Stimulated activated CD4-positive, alpha-beta T cell treated with anti-CD3 and anti-CD28 coated beads, TNF-alpha, amount 100 ng/mL, for 24 hours (primary cell): ENCODE measurements around the gene TCAIM.

Experiments used
- DNase-seq, 3 experiments: peaks; one replicate each; pipeline ENCODE4 v3.0.0-alpha.2; 2020; ENCODE audit warnings: low read depth in 3 of 3

Gene TCAIM

DNA sequence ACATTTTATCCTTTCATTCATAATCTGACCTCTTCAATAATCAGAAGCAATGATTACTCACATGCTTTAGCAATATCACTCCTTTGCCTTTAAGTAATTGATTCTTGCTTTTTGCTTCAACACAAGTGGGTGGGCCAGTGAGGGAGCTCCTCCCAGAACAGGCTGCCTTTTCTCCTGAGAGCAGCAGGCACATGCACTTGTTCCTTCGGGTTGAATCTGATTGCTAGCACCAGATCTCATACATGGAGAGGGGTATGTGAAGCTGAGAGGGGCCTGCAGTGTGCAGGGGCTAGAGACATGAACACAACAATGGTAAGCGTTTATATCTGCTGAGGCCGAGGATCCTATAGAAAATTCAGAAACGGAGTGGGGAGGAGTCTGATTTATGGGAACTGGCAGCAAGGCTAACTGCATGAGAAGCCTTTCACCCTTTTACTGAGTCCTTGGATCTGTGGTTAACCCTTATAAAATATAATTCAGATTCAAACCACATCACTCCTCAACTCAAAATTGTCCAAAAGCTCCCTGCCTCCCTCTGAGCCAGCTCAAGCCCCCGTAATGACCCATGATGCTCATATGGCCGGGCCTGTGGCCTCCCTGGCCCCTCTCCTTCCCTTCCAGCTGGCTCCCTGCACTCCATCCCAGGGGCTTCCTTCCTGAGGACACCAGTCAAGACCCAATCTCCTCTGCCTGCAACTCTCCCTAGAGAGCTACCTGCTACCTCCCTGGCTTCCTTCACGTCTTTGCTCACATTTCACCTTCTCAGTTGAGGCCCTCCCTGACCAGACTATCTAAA is 106.5 kb downstream of the TCAIM start:
- no peak for DNase-seq

- no peak for DNase-seq
Measured at GRCh38 chr3:44445786-44446185, 107.2 kb downstream of the TCAIM start.

- no peak for DNase-seq
Measured at GRCh38 chr3:44446929-44447328, 108.4 kb downstream of the TCAIM start.

DNA sequence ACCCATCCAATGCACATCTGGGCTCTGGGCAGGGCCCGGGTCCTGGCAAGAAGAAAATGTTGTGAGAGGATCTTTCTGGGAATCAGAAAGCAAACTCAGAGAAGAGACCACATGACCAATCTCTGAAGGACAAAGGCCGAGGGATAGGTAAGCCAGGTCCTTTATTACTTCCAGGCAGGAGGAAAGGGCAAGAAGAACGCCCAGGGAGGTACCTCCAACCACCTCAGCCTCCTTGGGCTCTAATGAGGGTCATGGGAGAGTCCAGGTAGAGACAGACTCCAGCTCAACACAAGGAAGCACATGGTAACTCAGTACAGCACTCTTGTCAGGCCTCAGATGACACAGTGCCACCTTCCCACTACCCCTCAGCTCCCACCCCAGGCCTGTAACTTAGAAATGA is 112.9 kb downstream of the TCAIM start:
- DNase-seq, result no peak

GRCh38 chr3:44454258-44454657 is 115.7 kb downstream of the TCAIM start:
- no peak for DNase-seq

DNA sequence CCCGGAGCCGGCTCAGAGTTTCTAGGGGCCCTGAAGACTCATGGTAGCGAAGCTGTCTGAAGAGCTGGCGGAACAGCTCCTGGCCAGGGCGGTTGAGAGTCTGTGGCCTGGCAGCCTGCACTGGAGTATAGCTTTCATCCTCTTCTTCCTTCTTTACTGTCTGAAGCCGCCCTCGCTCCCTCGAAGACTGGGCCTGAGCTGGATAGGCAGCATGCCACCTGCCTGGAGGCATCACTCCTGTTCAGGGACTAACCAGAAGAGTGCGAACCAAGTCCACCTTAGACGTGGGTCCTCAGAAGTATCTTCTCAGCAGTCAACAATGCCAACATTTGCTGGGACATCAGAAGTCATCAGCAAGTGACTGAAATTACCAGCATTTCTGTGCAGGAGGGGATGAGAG is 116.8 kb downstream of the TCAIM start:
- DNase-seq, result no peak
